ENCODE measurements around the gene IGF2BP3.

IGF2BP3 gene

GRCh38 chr7:23471106-23471859, 992 bp upstream of the IGF2BP3 start:
- no peak for FAIRE-seq

GRCh38 chr7:23469961-23470250, 385 bp downstream of the IGF2BP3 start:
- FAIRE-seq: no peak

GRCh38 chr7:23469150-23469960, 936 bp downstream of the IGF2BP3 start:
- FAIRE-seq: no peak

- FAIRE-seq: no peak
Measured at GRCh38 chr7:23468526-23469149, 1.7 kb downstream of the IGF2BP3 start.

- FAIRE-seq: no peak
Measured at GRCh38 chr7:23467806-23468525, 2.3 kb downstream of the IGF2BP3 start.

- FAIRE-seq: no peak
Measured at GRCh38 chr7:23467291-23467805, 2.9 kb downstream of the IGF2BP3 start.

GRCh38 chr7:23462846-23463245, 7.4 kb downstream of the IGF2BP3 start:
- FAIRE-seq: no peak

GRCh38 chr7:23458044-23458443, 12.2 kb downstream of the IGF2BP3 start:
- no peak for FAIRE-seq

- FAIRE-seq: no peak
Measured at GRCh38 chr7:23456093-23456492, 14.2 kb downstream of the IGF2BP3 start.

GRCh38 chr7:23454881-23455526, 15.3 kb downstream of the IGF2BP3 start:
- no peak for FAIRE-seq

GRCh38 chr7:23450518-23450917, 19.8 kb downstream of the IGF2BP3 start:
- FAIRE-seq: no peak

GRCh38 chr7:23449941-23450340, 20.4 kb downstream of the IGF2BP3 start:
- no peak for FAIRE-seq

GRCh38 chr7:23445326-23445725, 25.0 kb downstream of the IGF2BP3 start:
- FAIRE-seq: no peak

GRCh38 chr7:23443974-23444373, 26.3 kb downstream of the IGF2BP3 start:
- no peak for FAIRE-seq

GRCh38 chr7:23438171-23438570, 32.1 kb downstream of the IGF2BP3 start:
- FAIRE-seq: no peak

GRCh38 chr7:23434147-23434917, 36.0 kb downstream of the IGF2BP3 start:
- no peak for FAIRE-seq

- no peak for FAIRE-seq
Measured at GRCh38 chr7:23431702-23432199, 38.5 kb downstream of the IGF2BP3 start.

GRCh38 chr7:23430893-23431259, 39.4 kb downstream of the IGF2BP3 start:
- no peak for FAIRE-seq

GRCh38 chr7:23426876-23427275, 43.4 kb downstream of the IGF2BP3 start:
- no peak for FAIRE-seq

- no peak for FAIRE-seq
Measured at GRCh38 chr7:23422909-23423308, 47.4 kb downstream of the IGF2BP3 start.

- no peak for FAIRE-seq
Measured at GRCh38 chr7:23422384-23422783, 47.9 kb downstream of the IGF2BP3 start.

- FAIRE-seq: no peak
Measured at GRCh38 chr7:23419845-23420244, 50.4 kb downstream of the IGF2BP3 start.

Data from islet of Langerhans (tissue), 1 donor.